Thoracic aorta (tissue), 2 donors: ENCODE measurements around the gene SORL1-AS1.

Source experiments
- ATAC-seq: fragments of 150-250 bp; one replicate; pipeline ENCODE4 v1.8.0; 2017; ENCODE audit warnings: low read depth; ENCODE audit not compliant: insufficient number of reproducible peaks, low FRiP score
- DNase-seq: peaks from one replicate; pipeline ENCODE4 v3.0.0-alpha.2; 2020; ENCODE audit warnings: low spot score
- H3K27ac ChIP-seq, 2 donors: fragments of 200-600 bp; sonication (generic); 1 replicate in 1 of 2; 2 replicates in 1 of 2; pipeline ENCODE4 v1.5.1; 2016; ENCODE audit warnings: mild to moderate bottlenecking in 2 of 2, moderate library complexity in 2 of 2
- H3K27me3 ChIP-seq: fragments of 200-600 bp; sonication (generic); replicated peaks from 2 replicates; pipeline ENCODE4 v1.6.0; 2016; ENCODE audit warnings: mild to moderate bottlenecking; ENCODE audit not compliant: insufficient read depth
- H3K36me3 ChIP-seq: fragments of 200-600 bp; sonication (generic); one replicate; pipeline ENCODE4 v1.5.1; 2016
- H3K4me1 ChIP-seq, 2 donors: fragments of 200-600 bp; sonication (generic); 1 replicate in 1 of 2; 2 replicates in 1 of 2; pipeline versions ENCODE4 v1.5.1 to v1.6.0; 2016; ENCODE audit warnings: low read depth in 2 of 2, mild to moderate bottlenecking in 1 of 2; ENCODE audit not compliant: control insufficient read depth in 1 of 2
- H3K4me3 ChIP-seq: fragments of 200-600 bp; sonication (generic); 2 replicates; pipeline ENCODE4 v1.5.1; 2016; ENCODE audit warnings: mild to moderate bottlenecking
- H3K9me3 ChIP-seq: fragments of 200-600 bp; sonication (generic); 2 replicates; pipeline ENCODE4 v1.5.1; 2016
- TF ChIP-seq, protein P1 (sequence below): fragments of 200-600 bp; sonication (generic); IDR thresholded peaks from one replicate; pipeline ENCODE4 v1.5.1; 2019; ENCODE audit warnings: antibody characterized with exemption

SORL1-AS1 gene

GRCh38 chr11:121425828-121426227 lies 26.9 kb downstream of the SORL1-AS1 start:
- ATAC-seq (no peak), DNase-seq (no peak)
- Histone ChIP-seq H3K4me1 (peaks cover 0 to 8% of the 10 kb centered on the region in 2 donors), H3K9me3 (no peaks in the 10 kb centered on the region), H3K4me3 (no peak overlapping the region), H3K36me3 (no peaks in the 10 kb centered on the region), H3K27ac (no peak overlapping the region), H3K27me3 (no peaks in the 10 kb centered on the region)
- TF ChIP-seq, protein P1, sequence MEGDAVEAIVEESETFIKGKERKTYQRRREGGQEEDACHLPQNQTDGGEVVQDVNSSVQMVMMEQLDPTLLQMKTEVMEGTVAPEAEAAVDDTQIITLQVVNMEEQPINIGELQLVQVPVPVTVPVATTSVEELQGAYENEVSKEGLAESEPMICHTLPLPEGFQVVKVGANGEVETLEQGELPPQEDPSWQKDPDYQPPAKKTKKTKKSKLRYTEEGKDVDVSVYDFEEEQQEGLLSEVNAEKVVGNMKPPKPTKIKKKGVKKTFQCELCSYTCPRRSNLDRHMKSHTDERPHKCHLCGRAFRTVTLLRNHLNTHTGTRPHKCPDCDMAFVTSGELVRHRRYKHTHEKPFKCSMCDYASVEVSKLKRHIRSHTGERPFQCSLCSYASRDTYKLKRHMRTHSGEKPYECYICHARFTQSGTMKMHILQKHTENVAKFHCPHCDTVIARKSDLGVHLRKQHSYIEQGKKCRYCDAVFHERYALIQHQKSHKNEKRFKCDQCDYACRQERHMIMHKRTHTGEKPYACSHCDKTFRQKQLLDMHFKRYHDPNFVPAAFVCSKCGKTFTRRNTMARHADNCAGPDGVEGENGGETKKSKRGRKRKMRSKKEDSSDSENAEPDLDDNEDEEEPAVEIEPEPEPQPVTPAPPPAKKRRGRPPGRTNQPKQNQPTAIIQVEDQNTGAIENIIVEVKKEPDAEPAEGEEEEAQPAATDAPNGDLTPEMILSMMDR, result no peak

DNA sequence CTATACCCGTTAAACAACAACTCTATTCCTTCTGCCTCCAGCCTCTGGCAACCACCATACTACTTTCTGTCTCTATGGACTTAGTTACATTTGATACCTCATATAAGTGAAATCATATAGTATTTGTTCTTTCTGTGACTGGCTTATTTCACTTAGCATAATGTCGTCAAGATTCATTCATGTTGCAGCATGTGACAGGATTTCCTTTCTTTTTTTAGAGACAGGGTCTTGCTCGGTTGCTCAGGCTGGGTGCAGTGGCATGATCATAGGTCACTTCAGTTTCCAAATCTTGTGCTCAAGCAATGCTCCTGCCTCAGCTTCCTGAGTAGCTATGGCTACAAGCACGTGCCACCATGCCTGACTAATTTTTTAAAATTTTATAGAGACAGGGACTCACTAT lies 30.1 kb downstream of the SORL1-AS1 start:
- H3K27ac ChIP-seq, result no peak overlapping the region
- no peaks in the 10 kb centered on the region for H3K36me3 ChIP-seq
- DNase-seq (no peak), ATAC-seq (no peak)
- H3K9me3 ChIP-seq, result no peaks in the 10 kb centered on the region
- H3K27me3 ChIP-seq, result no peaks in the 10 kb centered on the region
- no peak overlapping the region for H3K4me3 ChIP-seq
- TF ChIP-seq, protein P1, result no peak
- peaks cover under 1 to 14% of the 10 kb centered on the region in 2 donors for H3K4me1 ChIP-seq

- no peak for ATAC-seq
- Histone ChIP-seq H3K27ac (no peak overlapping the region), H3K4me3 (no peak overlapping the region), H3K36me3 (no peaks in the 10 kb centered on the region), H3K9me3 (no peaks in the 10 kb centered on the region), H3K27me3 (no peaks in the 10 kb centered on the region), H3K4me1 (peaks cover 13 to 20% of the 10 kb centered on the region in 2 donors)
- TF ChIP-seq, protein P1, result no peak
- no peak for DNase-seq
Measured at GRCh38 chr11:121421149-121421901, 31.4 kb downstream of the SORL1-AS1 start.

GRCh38 chr11:121420398-121420797 lies 32.4 kb downstream of the SORL1-AS1 start:
- Histone ChIP-seq H3K27ac (no peak overlapping the region), H3K4me1 (peaks cover 21 to 28% of the 10 kb centered on the region in 2 donors)

GRCh38 chr11:121419836-121420235 lies 32.9 kb downstream of the SORL1-AS1 start:
- ATAC-seq (no peak), DNase-seq (no peak)
- H3K9me3 ChIP-seq, result no peaks in the 10 kb centered on the region
- H3K36me3 ChIP-seq, result no peaks in the 10 kb centered on the region
- TF ChIP-seq, protein P1, result no peak
- peaks cover 21 to 30% of the 10 kb centered on the region in 2 donors for H3K4me1 ChIP-seq
- no peaks in the 10 kb centered on the region for H3K27me3 ChIP-seq
- no peak overlapping the region for H3K27ac ChIP-seq
- H3K4me3 ChIP-seq, result no peak overlapping the region

More at GRCh38 chr11:121420398-121420797, 32.4 kb downstream of the SORL1-AS1 start:
- H3K9me3 ChIP-seq, result no peaks in the 10 kb centered on the region
- DNase-seq, result no peak
- TF ChIP-seq, protein P1, result no peak
- H3K4me3 ChIP-seq, result no peak overlapping the region
- no peaks in the 10 kb centered on the region for H3K27me3 ChIP-seq
- ATAC-seq, result no peak
- H3K36me3 ChIP-seq, result no peaks in the 10 kb centered on the region
